Transverse colon (tissue), 4 donors: Measurements from ENCODE around the gene TRPV4.

Experiments used
- EP300 ChIP-seq: sonication (generic); formaldehyde crosslinking; IDR thresholded peaks from one replicate; pipeline ENCODE4 v1.6.1; 2017; ENCODE audit warnings: antibody characterized with exemption, low read depth
- POLR2A ChIP-seq: fragments of 450-650 bp; IDR thresholded peaks from one replicate; pipeline ENCODE4 v1.6.1; 2016; ENCODE audit warnings: antibody characterized with exemption, mild to moderate bottlenecking, moderate library complexity
- POLR2AphosphoS5 ChIP-seq, 3 donors: sonication (generic); formaldehyde crosslinking; IDR thresholded peaks; one replicate each; pipeline ENCODE4 v1.6.1; 2016; ENCODE audit warnings: antibody characterized with exemption in 3 of 3
- TF ChIP-seq, protein P1 (sequence below), 5 experiments: fragments of 200-600 bp in 3 of 5; fragments of 450-650 bp in 2 of 5; sonication (generic) in 3 of 5; IDR thresholded peaks; 1 replicate in 2 of 5; 2 replicates in 3 of 5; pipeline ENCODE4 v1.5.1; 2016 to 2017; ENCODE audit warnings: antibody characterized with exemption in 5 of 5, inconsistent platforms in 3 of 5, mild to moderate bottlenecking in 2 of 5, moderate library complexity in 1 of 5

DNA sequence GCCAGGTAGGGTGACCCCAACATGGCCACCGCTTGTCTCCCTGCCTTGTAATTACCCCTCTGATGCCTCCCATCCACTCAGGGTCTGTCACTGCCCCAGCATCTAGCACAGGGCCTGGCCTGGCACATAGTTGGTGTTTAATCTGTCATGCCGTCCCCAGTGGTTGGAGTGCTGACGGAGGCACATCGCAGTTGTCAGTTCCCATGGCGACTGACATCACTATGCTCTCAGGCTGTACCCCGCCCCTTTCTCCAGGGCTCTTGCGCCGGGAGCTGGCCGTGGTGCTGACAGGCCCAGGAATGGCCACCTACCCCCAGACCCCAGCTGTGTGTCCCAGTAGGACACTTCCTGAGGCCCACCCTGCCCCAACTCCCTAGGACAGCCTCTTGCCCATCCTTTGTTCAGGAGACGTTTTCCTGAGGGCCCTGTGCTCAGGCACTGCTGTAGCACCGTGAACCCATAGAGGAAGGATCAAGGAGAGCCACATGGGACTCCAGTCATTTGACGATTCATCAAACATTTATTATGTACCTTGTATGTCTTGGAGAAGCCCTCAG is 96.6 kb downstream of the TRPV4 start:
- TF ChIP-seq, protein P1, sequence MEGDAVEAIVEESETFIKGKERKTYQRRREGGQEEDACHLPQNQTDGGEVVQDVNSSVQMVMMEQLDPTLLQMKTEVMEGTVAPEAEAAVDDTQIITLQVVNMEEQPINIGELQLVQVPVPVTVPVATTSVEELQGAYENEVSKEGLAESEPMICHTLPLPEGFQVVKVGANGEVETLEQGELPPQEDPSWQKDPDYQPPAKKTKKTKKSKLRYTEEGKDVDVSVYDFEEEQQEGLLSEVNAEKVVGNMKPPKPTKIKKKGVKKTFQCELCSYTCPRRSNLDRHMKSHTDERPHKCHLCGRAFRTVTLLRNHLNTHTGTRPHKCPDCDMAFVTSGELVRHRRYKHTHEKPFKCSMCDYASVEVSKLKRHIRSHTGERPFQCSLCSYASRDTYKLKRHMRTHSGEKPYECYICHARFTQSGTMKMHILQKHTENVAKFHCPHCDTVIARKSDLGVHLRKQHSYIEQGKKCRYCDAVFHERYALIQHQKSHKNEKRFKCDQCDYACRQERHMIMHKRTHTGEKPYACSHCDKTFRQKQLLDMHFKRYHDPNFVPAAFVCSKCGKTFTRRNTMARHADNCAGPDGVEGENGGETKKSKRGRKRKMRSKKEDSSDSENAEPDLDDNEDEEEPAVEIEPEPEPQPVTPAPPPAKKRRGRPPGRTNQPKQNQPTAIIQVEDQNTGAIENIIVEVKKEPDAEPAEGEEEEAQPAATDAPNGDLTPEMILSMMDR (IDR thresholded peaks at IDR 0.05) = no peak
- TF ChIP-seq POLR2AphosphoS5 (IDR thresholded peaks at IDR 0.05) (no peak), POLR2A (no peak), EP300 (no peak)
